Astrocyte of the spinal cord (primary cell): ENCODE measurements around the gene TUFT1.

ENCODE experiments used
- DNase-seq: peaks from one replicate; pipeline ENCODE4 v3.0.0; 2011; ENCODE audit warnings: low read depth, low spot score
- H3K4me3 ChIP-seq: 2 replicates; pipeline ENCODE4 v1.5.1; 2011; ENCODE audit warnings: low read depth, mild to moderate bottlenecking, low read length, moderate library complexity
- CTCF ChIP-seq: IDR thresholded peaks from 2 replicates; pipeline ENCODE4 v1.5.1; 2012; ENCODE audit warnings: low read depth, mild to moderate bottlenecking, low read length, inconsistent platforms
- in situ Hi-C: cut with HindIII; loops from 2 replicates; pipeline ENCODE4 v1.10.0; 2017; ENCODE audit warnings: low sequenced_read_pairs

The TUFT1 gene

GRCh38 chr1:151524736-151525135 is 15.4 kb upstream of the TUFT1 start:
- TF ChIP-seq CTCF = no peak

GRCh38 chr1:151526735-151527525 is 13.2 kb upstream of the TUFT1 start:
- in situ Hi-C loops = no loop called here
- H3K4me3 ChIP-seq = no peak overlapping the region
- DNase-seq = no peak
- no peak for TF ChIP-seq CTCF

More at GRCh38 chr1:151524736-151525135, 15.4 kb upstream of the TUFT1 start:
- in situ Hi-C loops = no loop called here
- no peak for DNase-seq
- no peak overlapping the region for H3K4me3 ChIP-seq

GRCh38 chr1:151529211-151529702 is 10.9 kb upstream of the TUFT1 start:
- in situ Hi-C loops = no loop called here

GRCh38 chr1:151529781-151530180 is 10.3 kb upstream of the TUFT1 start:
- in situ Hi-C loops = no loop called here
- no peak for DNase-seq
- TF ChIP-seq CTCF = no peak
- H3K4me3 ChIP-seq = no peak overlapping the region

More at GRCh38 chr1:151529211-151529702, 10.9 kb upstream of the TUFT1 start:
- DNase-seq = no peak
- TF ChIP-seq CTCF = no peak
- no peak overlapping the region for H3K4me3 ChIP-seq

GRCh38 chr1:151530461-151530860 is 9.6 kb upstream of the TUFT1 start:
- no peak for TF ChIP-seq CTCF
- no peak for DNase-seq
- in situ Hi-C loops = no loop called here
- no peak overlapping the region for H3K4me3 ChIP-seq

GRCh38 chr1:151533870-151534269 is 6.2 kb upstream of the TUFT1 start:
- H3K4me3 ChIP-seq = no peak overlapping the region
- no peak for DNase-seq
- in situ Hi-C loops = no loop called here
- TF ChIP-seq CTCF = no peak
